ENCODE measurements around the gene FTH1.

FTH1 gene

GRCh38 chr11:61959114-61959513 is 8.3 kb downstream of the FTH1 start:
- Histone ChIP-seq H3K4me3 (ENCODE audit: low read depth, low read length, poor library complexity, severe bottlenecking) (no peak overlapping the region), H3K36me3 (ENCODE audit: insufficient read depth, low read length) (peaks cover 16% of the 10 kb centered on the region), H2AFZ (ENCODE audit: low read length) (no peak overlapping the region), H3K4me2 (ENCODE audit: low read length) (no peak overlapping the region), H3K4me1 (ENCODE audit: insufficient read depth, low read length, severe bottlenecking) (peaks cover 13% of the 10 kb centered on the region), H3F3A (ENCODE audit: insufficient read depth, low read length) (no peaks in the 10 kb centered on the region), H3K27me3 (ENCODE audit: insufficient read depth, low read length) (no peaks in the 10 kb centered on the region), H4K20me1 (ENCODE audit: insufficient read depth, low read length) (no peaks in the 10 kb centered on the region), H3K9ac (ENCODE audit: low read length) (no peak overlapping the region), H3K79me2 (ENCODE audit: insufficient read depth, low read length) (no peaks in the 10 kb centered on the region), H3K9me3 (ENCODE audit: low read length) (no peaks in the 10 kb centered on the region), H3K27ac (ENCODE audit: low read depth, low read length, poor library complexity, severe bottlenecking) (no peak overlapping the region), H3K9me2 (ENCODE audit: low read depth, low read length) (no peaks in the 10 kb centered on the region)
- no peak for TF ChIP-seq EZH2 (IDR thresholded peaks at IDR 0.05; ENCODE audit: borderline replicate concordance, low read length)
- TF ChIP-seq CTCF (IDR thresholded peaks at IDR 0.05; ENCODE audit: low read length) = no peak

DNA sequence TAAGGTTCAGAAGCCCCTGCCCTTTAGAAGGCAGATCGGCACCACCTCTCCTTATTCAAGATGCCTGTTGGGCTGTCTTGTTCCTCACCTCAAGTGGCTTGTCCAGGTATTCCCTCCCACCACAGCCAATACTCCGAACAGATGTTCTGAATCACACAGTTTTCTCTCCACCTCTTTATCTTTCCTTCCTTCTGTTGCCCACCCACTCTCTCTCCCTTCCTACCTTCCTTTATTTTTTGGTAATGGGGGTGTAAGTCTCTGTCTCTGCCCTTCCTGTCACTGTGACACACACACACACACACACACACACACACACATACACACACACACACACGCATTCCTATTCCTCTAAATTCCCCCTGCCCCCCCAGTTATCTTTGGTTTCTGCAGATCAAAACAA is 8.8 kb downstream of the FTH1 start:
- Histone ChIP-seq H3K27me3 (ENCODE audit: insufficient read depth, low read length) (no peaks in the 10 kb centered on the region), H4K20me1 (ENCODE audit: insufficient read depth, low read length) (no peaks in the 10 kb centered on the region), H3K4me1 (ENCODE audit: insufficient read depth, low read length, severe bottlenecking) (peaks cover 8% of the 10 kb centered on the region), H3K79me2 (ENCODE audit: insufficient read depth, low read length) (no peaks in the 10 kb centered on the region), H3K9ac (ENCODE audit: low read length) (no peak overlapping the region), H3K4me3 (ENCODE audit: low read depth, low read length, poor library complexity, severe bottlenecking) (no peak overlapping the region), H3F3A (ENCODE audit: insufficient read depth, low read length) (no peaks in the 10 kb centered on the region), H3K9me3 (ENCODE audit: low read length) (no peaks in the 10 kb centered on the region), H2AFZ (ENCODE audit: low read length) (no peak overlapping the region), H3K27ac (ENCODE audit: low read depth, low read length, poor library complexity, severe bottlenecking) (no peak overlapping the region), H3K4me2 (ENCODE audit: low read length) (no peak overlapping the region), H3K36me3 (ENCODE audit: insufficient read depth, low read length) (peaks cover 11% of the 10 kb centered on the region), H3K9me2 (ENCODE audit: low read depth, low read length) (no peaks in the 10 kb centered on the region)
- no peak for TF ChIP-seq EZH2 (IDR thresholded peaks at IDR 0.05; ENCODE audit: borderline replicate concordance, low read length)
- no peak for TF ChIP-seq CTCF (IDR thresholded peaks at IDR 0.05; ENCODE audit: low read length)

- Histone ChIP-seq H3K4me3 (ENCODE audit: low read depth, low read length, poor library complexity, severe bottlenecking) (no peak overlapping the region), H3K4me2 (ENCODE audit: low read length) (no peak overlapping the region), H3K27me3 (ENCODE audit: insufficient read depth, low read length) (no peaks in the 10 kb centered on the region), H3K9ac (ENCODE audit: low read length) (no peak overlapping the region), H4K20me1 (ENCODE audit: insufficient read depth, low read length) (no peaks in the 10 kb centered on the region), H3K9me3 (ENCODE audit: low read length) (no peaks in the 10 kb centered on the region), H3K27ac (ENCODE audit: low read depth, low read length, poor library complexity, severe bottlenecking) (no peak overlapping the region), H3K4me1 (ENCODE audit: insufficient read depth, low read length, severe bottlenecking) (no peaks in the 10 kb centered on the region), H3K36me3 (ENCODE audit: insufficient read depth, low read length) (no peaks in the 10 kb centered on the region), H3K9me2 (ENCODE audit: low read depth, low read length) (no peaks in the 10 kb centered on the region), H3F3A (ENCODE audit: insufficient read depth, low read length) (no peaks in the 10 kb centered on the region), H3K79me2 (ENCODE audit: insufficient read depth, low read length) (no peaks in the 10 kb centered on the region), H2AFZ (ENCODE audit: low read length) (no peak overlapping the region)
- no peak for TF ChIP-seq CTCF (IDR thresholded peaks at IDR 0.05; ENCODE audit: low read length)
- TF ChIP-seq EZH2 (IDR thresholded peaks at IDR 0.05; ENCODE audit: borderline replicate concordance, low read length) = no peak
These were observed 10.2 kb downstream of the FTH1 start for GRCh38 chr11:61957021-61957770.
